NCI-H146 treated with DMSO at 0.1 percent for 48 hours (cell line): ENCODE data around the gene FGF19.

ENCODE experiments used
- DNase-seq: peaks from one replicate; lab custom pipeline; 2025; ENCODE audit not compliant: unreplicated experiment; lab: John Stamatoyannopoulos, UW

The FGF19 gene

GRCh38 chr11:69718147-69718546, 14.3 kb upstream of the FGF19 start:
- no peak for DNase-seq

- no peak for DNase-seq
These were observed 13.3 kb upstream of the FGF19 start for GRCh38 chr11:69716891-69717747.

- no peak for DNase-seq
These were observed 12.3 kb upstream of the FGF19 start for GRCh38 chr11:69716099-69716498.

DNA sequence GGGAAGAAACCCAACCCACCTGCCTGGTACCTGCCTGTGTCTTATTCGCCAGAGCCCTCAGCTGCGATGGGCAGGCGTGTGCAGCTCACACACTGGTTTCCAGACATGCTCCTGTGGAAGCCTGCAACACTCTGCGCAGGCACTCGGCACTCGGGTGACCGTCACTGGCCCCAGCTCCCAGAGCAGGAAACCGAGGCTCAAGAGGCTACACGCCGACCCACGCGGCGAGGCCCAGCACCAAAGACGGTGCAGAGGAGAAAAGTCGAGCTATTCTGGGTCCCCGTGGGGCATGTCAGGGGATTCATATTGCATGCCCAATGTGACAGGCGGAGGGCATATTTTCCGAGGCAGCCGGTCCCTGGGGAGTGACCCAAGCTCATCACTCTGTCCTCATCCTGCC, 11.6 kb upstream of the FGF19 start:
- DNase-seq = no peak

DNA sequence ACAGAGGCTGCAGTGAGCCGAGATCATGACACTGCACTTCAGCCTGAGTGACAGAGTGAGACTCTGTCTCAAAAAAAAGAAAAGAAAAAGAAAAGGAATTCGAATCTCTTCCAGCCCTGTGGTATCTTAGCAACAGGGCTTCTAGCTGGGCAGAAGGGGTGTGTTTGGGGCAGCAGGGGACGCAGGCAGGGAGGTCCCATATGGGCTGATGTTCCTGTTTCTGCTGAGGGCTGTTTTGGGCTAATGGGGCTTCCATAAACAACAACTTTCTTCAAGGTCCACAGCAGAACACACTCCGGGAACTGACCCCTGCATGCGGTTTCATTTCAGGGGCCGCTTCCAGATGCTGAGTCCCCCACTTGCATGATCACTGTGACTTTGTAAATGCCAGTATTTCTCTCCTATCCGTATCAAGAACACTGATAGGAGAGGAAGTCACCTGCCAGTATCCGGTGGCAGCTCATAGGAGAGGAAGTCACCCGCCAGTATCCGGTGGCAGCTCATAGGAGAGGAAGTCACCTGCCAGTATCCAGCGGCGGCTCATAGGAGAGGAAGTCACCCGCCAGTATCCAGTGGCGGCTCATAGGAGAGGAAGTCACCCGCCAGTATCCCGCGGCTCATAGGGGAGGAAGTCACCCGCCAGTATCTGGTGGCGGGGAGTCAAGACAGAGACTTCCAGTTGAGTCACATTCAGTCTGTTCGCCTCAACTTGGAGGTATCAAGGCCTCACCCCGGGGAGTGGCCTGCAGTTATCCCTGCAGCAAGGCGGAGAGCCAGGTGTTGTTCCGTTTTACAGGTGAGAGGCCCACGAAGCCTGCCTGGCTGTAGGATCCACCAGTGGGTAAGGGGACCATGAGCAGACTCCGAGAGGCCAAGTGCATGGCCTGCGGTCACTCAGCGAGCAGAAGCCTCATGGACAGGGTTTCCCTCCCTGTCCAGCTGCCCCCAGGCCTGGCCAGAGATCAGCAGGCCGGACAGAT, 8.3 kb upstream of the FGF19 start:
- no peak for DNase-seq

GRCh38 chr11:69708736-69709401, 5.0 kb upstream of the FGF19 start:
- no peak for DNase-seq

- no peak for DNase-seq
These were observed 3.4 kb upstream of the FGF19 start for GRCh38 chr11:69707176-69707575.

DNA sequence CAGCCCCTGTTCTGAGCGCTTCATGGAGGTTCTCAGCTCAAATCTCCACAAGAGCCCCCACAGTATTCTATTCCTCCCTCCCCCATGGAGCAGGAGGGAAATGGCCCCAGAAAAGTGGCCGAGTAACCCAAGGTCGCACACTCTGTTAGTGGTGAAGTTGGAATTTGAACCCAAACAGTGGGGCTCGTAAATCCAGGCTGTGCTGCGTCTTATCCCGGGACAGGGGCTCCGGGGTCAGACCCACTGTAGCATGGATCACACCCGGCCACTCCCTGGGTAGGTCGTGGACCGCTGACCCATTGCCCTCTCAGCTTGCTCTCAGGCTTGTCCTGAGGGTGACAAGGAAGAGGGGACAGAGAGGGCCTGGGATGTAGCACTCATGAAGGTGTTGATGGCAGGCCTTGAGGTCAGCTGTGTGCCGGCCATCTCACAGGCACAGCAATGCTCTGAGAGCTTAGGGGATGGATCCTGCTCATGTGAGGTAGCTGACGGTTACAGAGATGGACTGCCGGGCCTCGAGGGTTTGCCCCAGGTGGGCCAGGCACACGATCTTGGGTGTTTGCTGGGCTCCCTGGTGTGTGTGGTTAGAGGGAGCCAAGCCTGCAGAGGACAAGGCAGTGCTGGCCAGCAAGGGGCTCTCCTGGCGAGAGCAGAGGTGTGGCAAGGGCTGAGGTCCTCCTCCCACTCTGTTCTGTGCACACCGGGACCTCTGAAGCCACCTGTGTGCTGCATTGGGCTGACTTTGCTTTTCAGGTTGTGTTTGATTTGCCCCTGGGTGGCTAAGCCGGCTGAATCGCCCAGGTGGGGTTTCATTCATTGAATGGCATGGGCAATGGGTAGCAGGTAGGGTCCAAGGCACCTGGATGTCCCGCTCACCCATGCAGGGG, 2.3 kb upstream of the FGF19 start:
- peak; percentile 23 for DNase-seq

DNA sequence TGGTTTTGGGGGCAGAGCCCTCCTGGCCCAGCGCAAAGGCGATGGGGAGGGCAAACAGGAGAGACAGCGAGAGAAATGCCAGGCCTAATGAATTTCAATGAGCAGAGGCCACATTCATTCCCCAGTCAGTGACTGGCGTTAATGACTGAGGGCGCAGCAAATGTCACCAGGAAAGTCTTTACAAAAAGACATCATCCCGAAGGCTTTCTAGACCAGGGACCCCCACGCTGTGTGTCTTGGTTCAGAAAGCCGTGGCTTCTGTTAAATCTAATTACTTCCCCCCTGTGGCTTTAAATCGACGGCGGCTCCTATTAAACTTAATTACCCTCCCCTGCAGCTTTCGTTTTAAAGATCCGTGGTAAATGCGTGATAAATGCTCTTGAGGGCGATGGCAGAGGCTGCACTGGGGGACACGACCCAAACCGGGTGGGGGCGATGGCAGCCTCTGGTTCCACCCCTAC, 1.6 kb upstream of the FGF19 start:
- peak; percentile 86 for DNase-seq

DNA sequence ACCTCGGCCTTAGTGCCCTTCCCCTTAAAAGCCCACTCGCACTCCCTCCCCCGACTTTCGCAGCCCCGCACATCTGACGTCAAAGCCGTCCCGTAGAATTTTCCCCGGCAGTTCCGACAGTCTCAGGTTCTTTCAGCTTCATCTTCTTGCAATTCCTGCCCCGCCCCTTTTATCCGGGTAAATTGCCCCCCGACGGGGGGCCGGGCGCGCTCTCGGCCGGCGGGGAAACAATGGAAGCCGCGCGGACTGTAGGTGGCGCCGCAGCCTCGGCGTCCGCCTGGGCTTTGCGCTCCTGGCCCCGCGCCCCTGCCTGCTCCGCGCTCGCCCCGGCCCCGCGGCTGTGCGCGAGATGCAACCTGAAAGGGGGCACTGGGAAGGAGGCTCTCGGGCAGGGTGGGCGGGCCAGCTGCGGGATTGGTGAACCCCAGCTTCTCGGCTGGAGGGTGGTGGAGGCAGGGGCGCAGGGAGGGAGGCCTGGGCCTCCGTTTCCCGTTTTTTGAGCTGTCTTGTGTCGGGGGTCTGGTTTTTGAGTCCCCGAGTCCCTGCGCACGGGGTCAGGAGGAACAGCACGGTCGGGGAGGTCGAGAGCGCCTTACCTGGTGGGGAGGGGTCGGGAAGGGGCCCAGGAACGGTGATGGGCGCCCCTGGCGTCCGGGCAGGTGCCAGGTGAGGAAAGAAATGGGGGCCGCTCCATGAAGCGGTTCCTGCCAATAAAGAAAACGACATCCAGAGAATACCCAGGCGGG, 859 bp upstream of the FGF19 start:
- DNase-seq = no peak

DNA sequence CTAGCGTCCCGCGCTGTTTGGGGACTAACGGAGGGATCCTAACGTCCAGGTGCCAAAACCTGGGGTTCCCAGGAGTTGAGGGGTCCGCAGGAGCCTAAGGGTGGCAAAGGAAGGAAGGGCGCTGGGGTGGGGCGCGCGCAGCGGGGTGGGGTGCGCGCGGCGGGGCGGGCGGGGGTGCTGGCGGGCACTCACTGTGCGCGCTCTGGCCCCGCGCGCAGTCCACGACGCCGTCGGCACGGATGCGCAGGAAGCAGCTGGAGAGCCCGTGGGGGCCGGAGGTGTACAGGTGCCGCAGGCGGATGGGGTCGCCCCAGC, 412 bp downstream of the FGF19 start:
- no peak for DNase-seq

DNA sequence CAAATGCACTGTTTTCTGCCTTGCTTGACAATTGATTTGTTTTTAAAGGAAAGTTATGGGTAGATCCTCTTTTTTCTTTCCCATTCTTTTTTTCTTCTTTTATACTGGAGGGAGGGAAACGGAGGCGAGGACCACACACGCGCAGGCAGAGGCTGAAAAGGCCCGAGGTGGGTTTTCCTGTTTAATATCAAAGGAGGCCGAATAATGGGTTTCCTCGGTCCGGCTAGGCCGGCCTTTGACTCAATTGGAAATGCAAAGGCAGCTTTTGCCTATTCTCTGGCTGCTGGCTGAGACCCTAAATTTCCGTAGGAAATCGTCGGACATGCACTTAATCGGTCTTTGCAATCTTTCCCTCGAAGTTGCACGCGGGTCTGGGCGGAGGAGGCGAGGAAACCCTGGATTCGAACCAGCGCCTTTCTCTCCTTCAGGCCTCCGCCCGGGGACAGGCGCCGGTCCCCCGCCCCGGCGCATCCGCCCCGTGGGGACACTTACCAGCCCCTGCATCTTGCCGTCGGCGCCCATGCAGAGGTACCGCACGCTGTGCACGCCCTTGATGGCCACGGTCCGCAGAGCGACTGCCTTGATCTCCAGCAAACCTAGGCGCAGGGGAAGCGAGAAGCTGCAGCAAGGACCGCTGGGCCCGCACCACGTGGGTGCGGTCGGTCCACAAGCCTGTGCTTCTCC, 911 bp downstream of the FGF19 start:
- DNase-seq = no peak

- DNase-seq = no peak
These were observed 1.6 kb downstream of the FGF19 start for GRCh38 chr11:69702239-69702691.

GRCh38 chr11:69700278-69701140, 3.3 kb downstream of the FGF19 start:
- DNase-seq = peak; percentile 70

- DNase-seq = no peak
These were observed 4.6 kb downstream of the FGF19 start for GRCh38 chr11:69699213-69699612.

DNA sequence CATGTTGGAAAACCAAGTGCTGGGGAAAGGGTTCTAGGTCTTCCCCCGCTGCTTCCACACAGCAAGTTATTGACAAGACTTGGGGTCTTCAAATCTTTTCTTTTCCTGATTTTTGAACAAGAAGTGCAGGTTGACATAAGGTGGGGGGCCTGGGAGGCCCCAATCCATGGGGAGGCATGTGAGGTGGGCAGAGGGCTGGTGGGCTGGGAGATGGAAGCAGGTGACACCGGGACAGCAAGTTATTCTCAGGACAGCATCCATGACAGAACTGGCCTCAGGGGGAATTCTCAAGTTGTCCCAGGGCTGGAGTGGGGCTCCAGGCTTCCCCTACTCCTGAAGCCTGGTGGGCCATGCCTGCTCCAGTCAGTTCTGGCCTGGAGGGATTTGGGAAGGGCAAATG, 5.5 kb downstream of the FGF19 start:
- DNase-seq = no peak

DNA sequence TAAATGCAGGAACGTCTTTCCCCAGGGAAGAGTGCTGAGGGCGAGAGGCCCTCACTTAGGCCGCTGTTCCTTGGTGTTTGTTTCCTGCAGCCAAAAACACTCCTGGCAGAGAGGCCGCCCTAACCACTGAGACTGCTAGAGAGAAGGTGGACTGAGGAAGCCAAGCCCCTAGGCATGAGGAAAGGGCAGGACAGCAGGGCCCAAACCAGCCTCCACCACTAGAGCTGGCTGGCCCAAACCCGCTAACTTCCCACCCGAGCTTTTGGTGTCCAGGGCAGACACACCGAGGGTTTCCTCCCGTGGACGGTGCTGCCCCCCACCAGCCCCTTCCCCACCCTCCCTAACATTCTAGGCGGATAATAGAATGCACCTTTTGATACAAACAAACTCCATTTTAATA, 6.0 kb downstream of the FGF19 start:
- DNase-seq = no peak

DNA sequence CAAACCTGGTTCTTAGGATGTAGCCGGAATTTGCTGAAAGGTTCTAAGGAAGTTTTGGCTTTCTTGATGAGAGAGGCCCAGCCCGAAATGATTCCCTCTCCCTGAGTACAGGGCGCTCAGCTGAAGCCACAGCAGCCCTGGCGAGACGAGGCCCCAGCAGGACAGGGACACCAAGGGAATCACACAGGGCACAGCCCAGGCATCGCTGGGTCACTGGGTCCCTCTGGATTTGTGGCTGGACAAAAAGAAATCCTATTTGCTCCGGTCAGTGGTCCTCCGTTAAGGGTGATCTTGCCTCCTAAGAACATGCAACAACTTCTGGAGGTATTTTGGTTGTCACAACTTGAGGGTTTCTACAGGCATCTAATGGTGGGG, 6.4 kb downstream of the FGF19 start:
- no peak for DNase-seq
